Inferior parietal cortex (tissue), 1 donor: ENCODE measurements around the gene ENGASE.

ENCODE experiments used
- DNase-seq: peaks from one replicate; pipeline ENCODE4 v3.0.0-alpha.2; 2016; ENCODE audit errors: extremely low spot score

Gene ENGASE

GRCh38 chr17:79091226-79091670, 16.6 kb downstream of the ENGASE start:
- DNase-seq, result no peak

GRCh38 chr17:79092567-79092966, 17.9 kb downstream of the ENGASE start:
- DNase-seq, result no peak

GRCh38 chr17:79093270-79093669, 18.6 kb downstream of the ENGASE start:
- no peak for DNase-seq

- DNase-seq, result no peak
Observed at GRCh38 chr17:79094261-79094660, 19.6 kb downstream of the ENGASE start.

- no peak for DNase-seq
Observed at GRCh38 chr17:79095345-79096055, 20.9 kb downstream of the ENGASE start.

- no peak for DNase-seq
Observed at GRCh38 chr17:79096477-79096876, 21.9 kb downstream of the ENGASE start.

GRCh38 chr17:79097226-79098055, 22.8 kb downstream of the ENGASE start:
- no peak for DNase-seq

- no peak for DNase-seq
Observed at GRCh38 chr17:79098282-79098867, 23.8 kb downstream of the ENGASE start.

GRCh38 chr17:79100405-79100804, 25.8 kb downstream of the ENGASE start:
- no peak for DNase-seq

- DNase-seq, result no peak
Observed at GRCh38 chr17:79101111-79101673, 26.6 kb downstream of the ENGASE start.

- DNase-seq, result no peak
Observed at GRCh38 chr17:79102214-79102613, 27.6 kb downstream of the ENGASE start.

GRCh38 chr17:79104898-79105600, 30.4 kb downstream of the ENGASE start:
- DNase-seq, result no peak

GRCh38 chr17:79105937-79106336, 31.3 kb downstream of the ENGASE start:
- DNase-seq, result no peak

GRCh38 chr17:79106958-79107357, 32.3 kb downstream of the ENGASE start:
- DNase-seq, result no peak

GRCh38 chr17:79107499-79108231, 33.0 kb downstream of the ENGASE start:
- no peak for DNase-seq

- no peak for DNase-seq
Observed at GRCh38 chr17:79108232-79108850, 33.7 kb downstream of the ENGASE start.

- DNase-seq, result no peak
Observed at GRCh38 chr17:79108870-79109269, 34.2 kb downstream of the ENGASE start.

GRCh38 chr17:79109584-79109983, 35.0 kb downstream of the ENGASE start:
- no peak for DNase-seq

- DNase-seq, result no peak
Observed at GRCh38 chr17:79111097-79111496, 36.5 kb downstream of the ENGASE start.

- no peak for DNase-seq
Observed at GRCh38 chr17:79112471-79112870, 37.8 kb downstream of the ENGASE start.
